MCF 10A (cell line): ENCODE measurements around the gene RACK1. TPM values are rescaled to one million over a fixed set of nuclear protein-coding genes. Genes with fewer than 3 reads are reported as not detected.
"Not testable (repeated sequence)": the region's sequence is repeated elsewhere in the genome, so short reads cannot be mapped to it uniquely, and the experiment has no call there.

Source experiments
- BruUV-seq: library from RNA; stranded (reverse); fragments of 400-500 nt; replicated peaks from 2 replicates; lab custom pipeline; 2021; lab: Mats Ljungman, UMichigan
- CTCF ChIA-PET: fragments of 300-600 bp; sonication (Branson Sonifier 250); formaldehyde crosslinking; extraction: SDS; loops from one replicate; lab custom pipeline; 2021; ENCODE audit warnings: antibody characterized with exemption, inconsistent platforms; lab: Yijun Ruan, JAX
- POLR2A ChIA-PET: fragments of 300-600, 350-650 bp; sonication (Branson Sonifier 250); formaldehyde crosslinking; extraction: SDS; loops from one replicate; lab custom pipeline; 2020; ENCODE audit warnings: antibody characterized with exemption, inconsistent platforms; lab: Yijun Ruan, JAX
- DNase-seq: peaks from one replicate; pipeline ENCODE4 v3.0.0-alpha.2; 2018; ENCODE audit not compliant: unreplicated experiment
- H3K27ac Mint-ChIP-seq: one replicate; pipeline ENCODE4 v1.8.0; 2022; ENCODE audit warnings: mild to moderate bottlenecking, low read depth, mixed read lengths; ENCODE audit not compliant: unreplicated experiment
- H3K27me3 Mint-ChIP-seq: one replicate; pipeline ENCODE4 v1.8.0; 2022; ENCODE audit warnings: mixed read lengths; ENCODE audit not compliant: insufficient read depth, unreplicated experiment
- H3K36me3 Mint-ChIP-seq: one replicate; pipeline ENCODE4 v1.8.0; 2022; ENCODE audit warnings: mild to moderate bottlenecking, moderate library complexity, mixed read lengths; ENCODE audit not compliant: insufficient read depth, unreplicated experiment
- H3K4me1 Mint-ChIP-seq: one replicate; pipeline ENCODE4 v1.8.0; 2022; ENCODE audit warnings: mixed read lengths; ENCODE audit not compliant: insufficient read depth, unreplicated experiment
- H3K4me3 Mint-ChIP-seq: one replicate; pipeline ENCODE4 v1.8.0; 2022; ENCODE audit warnings: mild to moderate bottlenecking, moderate library complexity, mixed read lengths; ENCODE audit not compliant: unreplicated experiment
- H3K9me3 Mint-ChIP-seq: one replicate; pipeline ENCODE4 v1.8.0; 2022; ENCODE audit warnings: mixed read lengths; ENCODE audit not compliant: unreplicated experiment
- intact Hi-C: fragments of 100-400 bp; cut with micrococcal nuclease; formaldehyde crosslinking; loops from 2 replicates; pipeline ENCODE4 v1.14.1; 2022
- total RNA-seq: library from RNA; stranded (reverse); gene quantifications from 2 replicates; pipeline ENCODE4 v1.2.3, GENCODE V29; 2022
- TF ChIP-seq, protein P1 (sequence below): fragments of 200-600 bp; IDR thresholded peaks from one replicate; pipeline ENCODE4 v1.8.0; 2022; ENCODE audit warnings: antibody characterized with exemption, mild to moderate bottlenecking; ENCODE audit not compliant: unreplicated experiment

Gene RACK1
- total RNA-seq, 1 experiment from 2014 or later: 4,050 TPM

DNA sequence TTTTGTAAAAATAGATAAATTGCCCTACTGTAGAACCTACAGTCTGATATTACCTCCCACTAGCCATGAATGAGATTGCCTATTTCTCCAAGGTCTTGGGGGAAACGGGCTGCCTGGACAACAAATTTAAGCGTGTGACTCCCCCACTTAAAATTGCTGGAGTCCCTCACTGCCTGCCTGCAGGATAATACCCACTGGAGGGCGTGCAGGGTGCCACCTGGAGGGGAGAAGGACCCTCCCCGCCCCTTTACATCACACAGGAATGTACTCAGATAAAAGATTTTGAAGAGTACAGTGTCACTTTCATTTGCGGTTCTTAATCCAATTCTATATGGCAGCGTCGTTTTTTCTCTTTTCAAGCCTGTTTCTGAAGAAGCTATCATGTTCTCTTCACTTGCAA is 32.5 kb downstream of the RACK1 start:
- Mint-ChIP-seq H3K36me3 (peaks cover 21% of the 10 kb centered on the region), H3K4me3 (no peak overlapping the region), H3K27me3 (no peaks in the 10 kb centered on the region), H3K9me3 (no peaks in the 10 kb centered on the region), H3K27ac (no peak overlapping the region), H3K4me1 (peaks cover 21% of the 10 kb centered on the region)
- ChIA-PET CTCF (interaction anchor here (0.8 to 0.9 kb wide), 2 partner anchors 12 to 30 kb away, joined by 3 read pairs; partner anchors contain the start of gene TRIM41), POLR2A (interaction anchor here (2.6 kb wide), 1 partner anchor 20 kb away, joined by 7 read pairs; no protein-coding TSS in a partner anchor)
- intact Hi-C loops: no loop called here
- TF ChIP-seq, protein P1, sequence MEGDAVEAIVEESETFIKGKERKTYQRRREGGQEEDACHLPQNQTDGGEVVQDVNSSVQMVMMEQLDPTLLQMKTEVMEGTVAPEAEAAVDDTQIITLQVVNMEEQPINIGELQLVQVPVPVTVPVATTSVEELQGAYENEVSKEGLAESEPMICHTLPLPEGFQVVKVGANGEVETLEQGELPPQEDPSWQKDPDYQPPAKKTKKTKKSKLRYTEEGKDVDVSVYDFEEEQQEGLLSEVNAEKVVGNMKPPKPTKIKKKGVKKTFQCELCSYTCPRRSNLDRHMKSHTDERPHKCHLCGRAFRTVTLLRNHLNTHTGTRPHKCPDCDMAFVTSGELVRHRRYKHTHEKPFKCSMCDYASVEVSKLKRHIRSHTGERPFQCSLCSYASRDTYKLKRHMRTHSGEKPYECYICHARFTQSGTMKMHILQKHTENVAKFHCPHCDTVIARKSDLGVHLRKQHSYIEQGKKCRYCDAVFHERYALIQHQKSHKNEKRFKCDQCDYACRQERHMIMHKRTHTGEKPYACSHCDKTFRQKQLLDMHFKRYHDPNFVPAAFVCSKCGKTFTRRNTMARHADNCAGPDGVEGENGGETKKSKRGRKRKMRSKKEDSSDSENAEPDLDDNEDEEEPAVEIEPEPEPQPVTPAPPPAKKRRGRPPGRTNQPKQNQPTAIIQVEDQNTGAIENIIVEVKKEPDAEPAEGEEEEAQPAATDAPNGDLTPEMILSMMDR: no peak
- DNase-seq: no peak
- no TSS peak for BruUV-seq

DNA sequence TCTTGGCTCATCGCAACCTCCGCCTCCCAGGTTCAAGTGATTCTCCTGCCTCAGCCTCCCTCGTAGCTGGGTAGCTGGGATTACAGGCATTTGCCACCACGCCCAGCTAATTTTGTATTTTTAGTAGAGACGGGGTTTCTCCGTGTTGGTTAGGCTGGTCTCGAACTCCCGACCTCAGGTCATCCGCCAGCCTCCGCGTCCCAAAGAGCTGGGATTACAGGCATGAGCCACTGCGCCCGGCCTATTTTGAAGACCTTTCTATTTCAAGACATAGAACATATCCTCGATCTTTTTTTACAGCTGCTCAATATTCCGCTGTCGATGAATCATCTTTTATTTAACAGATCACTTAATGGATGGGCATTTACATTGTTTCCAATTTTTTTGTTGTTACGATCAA is 33.0 kb downstream of the RACK1 start:
- BruUV-seq, H3K4me3 Mint-ChIP-seq, H3K9me3 Mint-ChIP-seq, H3K27me3 Mint-ChIP-seq, DNase-seq, H3K27ac Mint-ChIP-seq, POLR2A ChIA-PET, intact Hi-C loops: not testable (repeated sequence)
- CTCF ChIA-PET: interaction anchor here (0.8 to 0.9 kb wide), 2 partner anchors 13 to 30 kb away, joined by 3 read pairs; partner anchors contain the start of gene TRIM41
- H3K4me1 Mint-ChIP-seq: peaks cover 24% of the 10 kb centered on the region
- peaks cover 21% of the 10 kb centered on the region for H3K36me3 Mint-ChIP-seq

DNA sequence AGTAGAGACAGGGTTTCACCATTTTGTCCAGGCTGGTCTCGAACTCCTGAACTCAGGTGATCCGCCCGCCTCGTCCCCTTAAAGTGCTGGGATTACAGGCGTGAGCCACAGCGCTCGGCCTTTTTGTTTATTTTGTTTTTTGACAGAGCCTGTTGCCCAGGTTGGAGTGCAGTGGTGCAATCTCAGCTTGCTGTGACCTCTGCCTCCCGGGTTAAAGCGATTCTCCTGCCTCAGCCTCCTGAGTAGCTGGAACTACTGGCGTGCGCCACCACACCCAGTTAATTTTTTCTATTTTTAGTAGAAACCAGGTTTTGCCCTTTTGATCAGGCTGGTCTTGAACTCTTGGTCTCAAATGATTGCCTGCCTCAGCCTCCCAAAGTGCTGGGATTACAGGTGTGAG is 33.6 kb downstream of the RACK1 start:
- DNase-seq, H3K4me3 Mint-ChIP-seq, H3K27me3 Mint-ChIP-seq, H3K27ac Mint-ChIP-seq, BruUV-seq, H3K9me3 Mint-ChIP-seq, intact Hi-C loops: not testable (repeated sequence)
- H3K4me1 Mint-ChIP-seq: peaks cover 26% of the 10 kb centered on the region
- H3K36me3 Mint-ChIP-seq: peaks cover 21% of the 10 kb centered on the region
- ChIA-PET CTCF (interaction anchor here (0.9 kb wide), 1 partner anchor 29 kb away, joined by 3 read pairs; no protein-coding TSS in a partner anchor), POLR2A (interaction anchor here (12.4 kb wide), 1 partner anchor 20 kb away, joined by 432 read pairs; no protein-coding TSS in a partner anchor)

DNA sequence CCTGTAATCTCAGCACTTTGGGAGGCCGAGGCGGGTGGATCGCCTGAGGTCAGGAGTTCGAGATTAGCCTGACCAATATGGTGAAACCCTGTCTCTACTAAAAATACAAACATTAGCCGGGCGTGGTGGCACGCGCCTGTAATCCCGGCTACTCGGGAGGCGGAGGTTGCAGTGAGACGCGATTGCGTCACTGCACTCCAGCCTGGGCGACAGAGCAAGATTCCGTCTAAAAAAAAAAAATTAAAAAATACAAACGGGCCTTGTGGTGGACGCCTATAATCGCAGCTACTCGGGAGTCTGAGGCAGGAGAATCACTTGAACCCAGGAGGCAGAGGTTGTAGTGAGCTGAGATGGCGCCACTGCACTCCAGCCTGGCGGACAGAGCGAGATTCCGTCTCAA is 34.7 kb downstream of the RACK1 start:
- H3K4me3 Mint-ChIP-seq, BruUV-seq, H3K27ac Mint-ChIP-seq, DNase-seq, intact Hi-C loops, H3K27me3 Mint-ChIP-seq, H3K9me3 Mint-ChIP-seq: not testable (repeated sequence)
- ChIA-PET CTCF (interaction anchor here (0.7 kb wide), 1 partner anchor 37 kb away, joined by 3 read pairs; no protein-coding TSS in a partner anchor), POLR2A (interaction anchor here (1.1 to 12.4 kb wide), 4 partner anchors 11 to 31 kb away, joined by 3 to 432 read pairs (median 69); partner anchors contain the start of gene TRIM41)
- H3K4me1 Mint-ChIP-seq: peaks cover 26% of the 10 kb centered on the region
- H3K36me3 Mint-ChIP-seq: peaks cover 21% of the 10 kb centered on the region

DNA sequence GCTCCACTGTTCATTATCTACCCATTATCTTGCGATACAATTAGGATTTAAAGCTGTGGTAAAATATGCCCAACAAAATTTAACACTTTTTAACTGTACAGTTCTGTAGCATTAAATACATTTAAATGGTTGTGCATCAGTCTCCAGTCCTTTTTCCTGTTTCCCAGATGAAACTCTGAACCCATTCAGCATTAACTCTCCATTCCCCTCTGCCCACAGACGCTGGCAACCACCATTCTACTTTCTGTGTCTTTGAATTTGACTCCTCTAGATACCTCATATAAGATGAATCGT is 35.8 kb downstream of the RACK1 start:
- Mint-ChIP-seq H3K4me1 (peaks cover 28% of the 10 kb centered on the region), H3K36me3 (peaks cover 28% of the 10 kb centered on the region), H3K27me3 (no peaks in the 10 kb centered on the region), H3K4me3 (peak overlapping the region; percentile 84), H3K27ac (peak overlapping the region; percentile 81), H3K9me3 (no peaks in the 10 kb centered on the region)
- BruUV-seq: no TSS peak
- ChIA-PET CTCF (interaction anchor here (0.7 to 1.5 kb wide), 7 partner anchors 15 to 423 kb away, joined by 3 to 5 read pairs (median 3); no protein-coding TSS in a partner anchor), POLR2A (interaction anchor here (0.6 to 12.4 kb wide), 16 partner anchors 9 to 406 kb away, joined by 3 to 432 read pairs (median 10); partner anchors contain the start of genes MGAT1, RACK1, TRIM41 and TRIM52)
- intact Hi-C loops: loop anchor here (1.0 kb wide), 4 partner anchors 10 to 35 kb away; no protein-coding TSS in a partner anchor
- DNase-seq: no peak
- TF ChIP-seq, protein P1: no peak
